GDM1 (cell line): Measurements from ENCODE around the gene TBC1D16.
"Not testable (repeated sequence)": the region's sequence is repeated elsewhere in the genome, so short reads cannot be mapped to it uniquely, and the experiment has no call there.

Source experiments
- DNase-seq: peaks from one replicate; lab custom pipeline; 2025; lab: John Stamatoyannopoulos, UW

Gene TBC1D16

DNA sequence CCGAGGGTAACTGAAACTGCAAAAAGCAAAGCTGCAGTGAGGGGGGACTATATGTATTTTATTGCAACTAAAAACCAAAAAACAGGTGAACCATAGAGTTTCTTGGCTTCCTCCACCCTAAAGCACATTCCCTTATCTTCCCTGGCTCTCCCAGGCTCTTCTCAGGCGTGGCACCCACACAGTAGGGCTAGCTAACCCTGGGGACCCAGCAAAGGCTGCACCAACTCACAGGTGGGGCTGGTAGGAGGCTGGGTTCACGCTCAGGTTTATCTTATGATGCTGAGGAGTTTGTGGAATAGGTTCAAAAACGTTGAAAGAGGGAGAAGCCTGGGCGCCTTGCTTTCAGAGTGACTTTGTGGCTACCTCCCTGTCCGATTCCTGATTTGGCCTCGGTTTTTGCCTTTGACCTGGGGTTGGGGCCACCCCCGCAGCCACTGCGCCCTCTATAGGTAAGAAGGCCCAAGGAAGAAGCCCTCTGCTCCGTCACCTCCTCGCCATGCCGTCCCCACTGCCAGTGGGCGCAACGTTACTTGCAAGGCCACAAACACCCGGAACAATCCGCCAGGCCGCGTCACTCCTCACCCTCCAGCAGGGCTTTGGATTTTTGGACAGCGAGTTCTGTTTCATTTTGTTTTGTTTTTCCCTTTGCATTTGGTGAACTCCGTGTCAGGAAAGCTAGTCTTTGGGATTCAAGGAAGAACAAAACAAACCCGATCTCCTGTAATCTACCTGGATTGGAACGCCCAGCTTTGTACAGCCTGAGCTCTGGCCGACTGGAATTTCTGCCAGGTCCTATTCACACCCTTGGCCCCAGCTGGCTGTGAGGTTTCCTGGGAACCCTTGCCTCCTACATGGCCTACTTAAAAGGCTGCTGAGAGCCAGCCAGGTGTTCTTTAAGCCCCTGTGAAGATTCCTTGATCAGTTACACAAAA lies 60.8 kb downstream of the TBC1D16 start:
- DNase-seq, result no peak

DNA sequence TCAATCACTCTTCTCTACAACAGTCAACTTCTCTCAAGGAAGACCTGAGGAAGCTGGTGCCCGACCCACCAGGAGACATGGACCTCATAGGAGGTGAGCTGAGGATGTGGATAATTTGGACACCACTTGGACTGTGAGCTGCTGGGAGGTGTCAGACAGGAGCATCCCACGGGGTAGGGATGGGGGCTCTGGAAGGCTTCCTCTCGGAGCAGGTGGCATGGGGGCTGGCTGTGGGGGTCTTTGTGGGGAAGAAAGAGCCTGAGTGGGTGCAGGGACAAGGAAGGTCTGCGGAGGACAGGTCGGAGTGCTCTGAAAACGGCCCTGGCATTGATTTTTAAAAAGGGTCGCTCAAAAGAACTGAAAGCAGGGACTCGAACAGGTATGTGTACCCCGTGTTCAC lies 64.0 kb downstream of the TBC1D16 start:
- DNase-seq, result no peak

DNA sequence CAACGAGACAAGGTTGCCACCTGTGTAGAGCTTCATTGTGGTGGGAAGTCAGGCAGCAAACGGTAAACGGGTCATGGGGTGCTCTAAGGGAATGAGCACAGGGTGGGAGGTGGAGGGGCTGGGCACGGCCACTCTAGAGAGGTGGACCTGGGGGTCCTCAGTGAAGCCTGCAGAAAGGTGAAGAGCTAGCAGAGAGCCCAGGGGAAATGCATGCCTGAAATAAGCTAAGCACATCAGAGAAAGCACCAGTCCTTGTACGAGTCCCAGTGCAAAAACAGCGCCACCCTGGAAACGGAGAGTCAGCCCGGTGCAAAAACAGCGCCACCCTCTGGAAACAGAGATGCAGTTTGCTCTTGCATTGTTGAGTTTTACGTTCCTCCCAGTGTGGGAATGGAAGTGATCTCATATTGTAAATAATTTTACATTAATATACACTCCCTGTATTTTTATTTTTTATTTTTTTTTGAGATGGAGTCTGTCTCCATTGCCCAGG lies 65.0 kb downstream of the TBC1D16 start:
- peak; percentile 61 for DNase-seq

DNA sequence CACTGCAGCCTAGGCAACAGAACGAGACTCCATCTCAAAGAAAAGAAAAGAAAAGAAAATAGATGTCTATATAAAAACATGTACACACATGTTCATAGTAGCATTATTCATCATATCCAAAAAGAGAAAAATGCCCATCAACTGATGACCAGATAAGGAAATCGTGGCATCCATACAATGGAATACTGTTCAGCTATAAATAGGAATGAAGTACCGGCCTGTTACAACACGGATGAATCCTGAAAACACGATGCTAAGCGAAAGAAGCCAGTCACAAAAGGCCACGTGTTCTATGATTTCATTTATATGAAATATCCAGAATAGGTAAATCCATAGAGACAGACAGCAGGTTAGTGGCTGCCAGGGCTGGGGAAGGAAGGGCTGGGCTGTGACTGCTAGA lies 65.8 kb downstream of the TBC1D16 start:
- DNase-seq, result no peak

DNA sequence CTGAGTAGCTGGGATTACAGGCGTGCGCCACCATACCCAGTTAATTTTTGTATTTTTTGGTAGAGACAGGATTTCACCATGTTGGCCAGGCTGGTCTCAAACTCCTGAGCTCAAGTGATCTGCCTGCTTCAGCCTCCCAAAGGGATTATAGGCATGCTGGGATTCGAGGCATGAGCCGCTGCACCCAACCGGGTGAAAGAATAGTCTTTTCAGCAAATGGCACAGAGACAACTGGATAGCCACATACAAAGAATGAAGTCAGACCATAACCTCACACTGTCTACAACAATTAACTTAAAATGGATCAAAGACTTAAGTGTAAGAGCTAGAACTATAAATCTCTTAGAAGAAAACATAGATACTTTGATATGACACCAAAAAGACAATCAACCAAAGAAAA lies 67.6 kb downstream of the TBC1D16 start:
- no peak for DNase-seq

DNA sequence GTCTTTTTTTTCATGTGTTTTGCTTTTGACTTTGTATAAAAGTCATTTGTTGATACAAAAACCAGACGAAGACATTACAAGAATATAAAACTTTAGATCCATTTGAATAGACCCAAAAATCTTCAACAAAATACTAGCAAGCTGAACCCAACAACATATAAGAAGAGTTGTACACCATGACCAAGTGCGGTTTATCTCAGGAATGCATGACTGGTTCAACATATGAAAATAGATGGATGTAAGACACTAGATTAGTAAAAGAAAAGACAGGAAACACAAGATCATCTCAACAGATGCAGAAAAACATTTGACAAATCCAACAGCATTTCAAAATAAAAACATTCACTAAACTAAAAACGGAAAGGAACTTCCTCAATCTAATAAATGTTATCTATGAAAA lies 69.0 kb downstream of the TBC1D16 start:
- DNase-seq, result no peak

DNA sequence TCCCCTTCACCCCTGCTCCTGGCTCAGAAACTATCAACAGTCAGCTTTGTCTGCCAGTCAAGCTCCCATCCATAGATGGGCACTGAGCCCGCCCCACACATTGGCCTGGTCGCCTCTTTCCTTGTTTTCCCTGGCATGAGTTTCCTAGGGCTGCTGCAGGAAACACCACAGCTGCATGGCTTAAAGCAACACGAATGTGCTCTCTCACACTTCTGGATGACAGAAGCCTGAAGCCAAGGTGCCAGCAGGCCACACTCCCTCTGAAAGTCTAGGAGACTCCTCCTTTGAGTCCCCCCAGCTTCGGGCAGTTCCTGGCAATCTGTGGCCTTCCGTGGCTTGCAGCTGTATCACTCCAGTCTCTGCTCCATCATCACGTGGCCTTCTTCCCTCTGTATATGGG lies 69.9 kb downstream of the TBC1D16 start:
- DNase-seq, result no peak

DNA sequence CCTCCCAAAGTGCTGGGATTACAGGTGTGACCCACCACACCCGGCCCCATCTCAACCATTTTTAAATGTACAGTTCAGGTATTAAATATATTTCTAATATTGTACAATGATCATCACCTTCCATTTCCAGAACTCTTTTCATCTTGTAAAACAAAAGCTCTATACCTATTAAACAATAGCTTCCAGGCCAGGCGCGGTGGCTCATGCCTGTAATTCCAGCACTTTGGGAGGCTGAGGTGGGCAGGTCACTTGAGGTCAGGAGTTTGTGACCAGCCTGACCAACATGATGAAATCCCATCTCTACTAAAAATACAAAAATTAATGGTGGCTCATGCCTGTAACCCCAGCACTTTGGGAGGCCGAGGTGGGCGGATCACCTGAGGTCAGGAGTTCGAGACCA lies 73.2 kb downstream of the TBC1D16 start:
- DNase-seq, result not testable (repeated sequence)

DNA sequence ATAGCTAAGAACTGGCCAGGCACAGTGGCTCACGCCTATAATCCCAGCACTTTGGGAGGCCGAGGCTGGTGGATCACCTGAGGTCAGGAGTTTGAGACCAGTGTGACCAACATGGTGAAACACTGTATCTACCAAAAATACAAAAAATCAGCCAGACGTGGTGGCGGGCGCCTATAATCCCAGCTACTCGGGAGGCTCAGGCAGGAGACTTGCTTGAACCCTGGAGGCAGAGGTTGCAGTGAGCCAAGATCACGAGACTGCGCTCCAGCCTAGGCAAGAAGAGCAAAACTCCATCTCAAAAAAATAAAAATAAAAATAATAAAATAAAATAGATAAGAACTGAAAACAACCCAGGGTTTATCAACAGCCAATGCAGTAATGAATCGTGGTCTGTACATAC lies 74.1 kb downstream of the TBC1D16 start:
- not testable (repeated sequence) for DNase-seq

DNA sequence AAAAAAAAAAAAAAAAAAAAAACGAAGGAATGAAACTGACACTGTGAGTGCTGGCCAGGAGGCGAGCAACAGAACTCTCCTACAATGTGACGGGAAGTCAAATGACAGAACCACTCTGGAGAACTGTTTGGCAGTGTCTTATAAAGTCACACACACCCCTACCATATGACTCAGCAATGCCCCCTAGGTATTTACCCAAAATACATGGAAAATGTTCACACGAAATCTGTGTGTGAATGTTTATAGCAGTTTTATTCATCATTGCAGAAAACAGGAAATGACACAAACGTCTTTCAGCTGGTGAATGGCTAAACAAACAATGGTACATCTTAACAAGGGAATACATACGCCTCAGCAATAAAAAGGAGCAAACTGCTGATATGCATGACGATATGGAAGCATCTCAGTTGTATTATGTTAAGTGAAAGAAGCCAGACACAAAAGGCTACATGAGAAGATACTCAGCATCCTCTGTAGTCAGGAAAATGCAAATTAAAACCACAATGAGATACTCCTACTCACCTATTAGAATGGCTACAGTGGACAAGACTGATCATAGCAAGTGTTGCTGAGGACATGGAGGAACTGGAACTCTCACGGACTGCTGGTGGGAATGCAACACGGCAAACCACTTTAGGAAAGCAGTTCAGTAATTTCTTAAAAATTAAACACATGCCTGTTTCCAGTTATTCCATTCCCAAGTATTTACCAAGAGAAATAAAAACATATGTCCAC lies 74.7 kb downstream of the TBC1D16 start:
- DNase-seq, result no peak

DNA sequence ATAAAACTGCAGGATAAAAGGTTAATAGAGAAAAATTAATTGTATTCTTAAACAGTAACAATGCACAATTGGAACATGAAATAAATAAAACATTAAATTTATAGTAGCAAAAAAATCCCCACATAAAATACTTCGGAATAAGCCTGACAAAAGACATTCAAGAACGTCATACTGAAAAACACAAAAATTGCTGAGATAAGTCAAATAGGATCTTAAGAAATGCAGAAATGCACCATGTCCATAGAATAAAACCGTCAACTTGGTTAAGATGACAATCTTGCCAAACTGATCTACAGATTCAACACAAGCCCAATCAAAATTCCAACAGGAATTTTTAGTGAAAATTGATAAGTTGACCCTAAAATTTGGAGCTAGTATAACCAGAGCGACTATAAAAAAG lies 76.6 kb downstream of the TBC1D16 start:
- no peak for DNase-seq

DNA sequence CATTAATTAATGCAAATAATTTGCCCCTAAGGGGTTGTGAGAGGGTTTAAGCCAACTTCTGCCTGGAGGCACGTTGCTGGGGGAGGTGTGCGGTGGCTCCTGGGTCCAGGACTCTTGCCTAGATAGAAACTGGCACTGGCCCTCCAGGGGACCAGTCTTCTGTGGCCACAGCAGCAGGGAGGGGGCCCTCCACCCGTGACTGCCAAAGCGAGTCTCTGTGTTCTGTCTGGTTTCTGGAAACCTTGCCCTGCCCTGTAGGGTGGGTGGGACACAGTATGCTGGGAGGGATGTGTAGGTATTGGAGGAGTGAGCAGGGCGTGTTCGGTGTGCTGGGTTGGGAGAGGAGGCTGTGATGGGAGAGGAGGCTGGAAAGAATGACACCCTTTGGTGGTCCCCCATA lies 78.8 kb downstream of the TBC1D16 start:
- no peak for DNase-seq

DNA sequence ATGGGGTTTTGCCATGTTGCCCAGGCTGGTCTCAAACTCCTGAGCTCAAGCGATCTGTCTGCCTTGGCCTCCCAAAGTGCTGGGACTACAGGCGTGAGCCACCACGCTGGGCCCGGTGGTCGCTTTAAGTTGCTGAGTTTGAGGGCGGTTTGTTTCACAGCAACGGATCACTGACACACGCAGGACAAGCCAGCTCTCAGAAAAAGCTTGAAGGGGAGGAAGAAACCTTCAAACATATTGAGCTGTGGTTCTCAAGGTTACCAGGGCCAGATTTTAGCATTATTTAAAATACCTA lies 79.3 kb downstream of the TBC1D16 start:
- DNase-seq, result not testable (repeated sequence)

DNA sequence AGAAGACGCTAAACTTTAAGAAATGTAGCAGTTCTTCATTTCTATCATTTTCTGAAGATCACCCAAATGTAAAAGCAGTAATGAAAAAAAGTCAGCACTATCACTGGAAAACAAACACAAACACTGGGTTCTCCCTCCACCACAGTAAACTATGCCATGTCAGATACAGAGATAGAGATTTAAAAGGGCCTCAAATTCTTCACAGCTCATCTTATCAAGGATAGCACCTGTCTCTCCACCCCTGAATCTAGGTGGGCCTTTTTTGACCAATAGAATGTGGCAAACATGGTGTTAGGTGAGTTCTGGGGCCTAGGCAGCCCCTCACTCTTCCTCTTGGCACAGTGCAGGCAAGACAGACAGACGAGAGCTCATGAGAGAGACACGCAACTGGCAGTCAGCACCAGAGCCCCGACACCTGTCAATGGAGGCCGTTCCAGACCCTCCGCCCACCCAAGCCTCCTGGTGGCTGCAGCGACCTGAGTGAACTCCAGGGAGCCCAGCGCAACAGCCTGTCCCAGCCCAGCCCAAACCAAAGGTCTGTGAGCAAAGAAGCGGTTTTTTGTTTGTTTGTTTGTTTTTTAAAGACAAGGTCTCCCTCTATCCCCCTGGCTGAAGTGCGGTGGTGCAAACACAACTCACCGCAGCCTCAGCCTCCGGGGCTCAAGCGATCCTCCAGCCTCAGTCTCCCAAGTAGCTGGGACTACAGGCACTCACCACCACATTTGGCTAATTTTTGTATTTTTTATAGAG lies 79.8 kb downstream of the TBC1D16 start:
- DNase-seq, result no peak

DNA sequence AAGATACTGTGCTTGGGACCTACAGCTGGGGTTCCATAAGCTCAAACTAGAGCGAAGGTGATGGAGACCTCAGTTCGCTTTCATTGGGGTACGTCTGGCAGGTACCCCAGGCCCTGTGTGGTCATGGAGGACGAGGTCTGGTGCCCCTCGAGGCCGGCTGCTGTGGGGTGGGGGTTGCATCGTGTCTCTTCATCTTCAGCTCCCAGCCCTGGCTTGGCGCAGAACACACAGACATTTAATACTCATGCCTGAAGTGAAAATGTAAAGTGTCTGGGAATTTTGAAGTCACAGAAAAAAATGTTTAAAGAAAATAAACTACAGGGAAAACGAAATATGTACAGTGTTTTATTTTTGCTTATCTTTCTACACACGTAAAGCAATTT lies 80.5 kb downstream of the TBC1D16 start:
- DNase-seq, result no peak

DNA sequence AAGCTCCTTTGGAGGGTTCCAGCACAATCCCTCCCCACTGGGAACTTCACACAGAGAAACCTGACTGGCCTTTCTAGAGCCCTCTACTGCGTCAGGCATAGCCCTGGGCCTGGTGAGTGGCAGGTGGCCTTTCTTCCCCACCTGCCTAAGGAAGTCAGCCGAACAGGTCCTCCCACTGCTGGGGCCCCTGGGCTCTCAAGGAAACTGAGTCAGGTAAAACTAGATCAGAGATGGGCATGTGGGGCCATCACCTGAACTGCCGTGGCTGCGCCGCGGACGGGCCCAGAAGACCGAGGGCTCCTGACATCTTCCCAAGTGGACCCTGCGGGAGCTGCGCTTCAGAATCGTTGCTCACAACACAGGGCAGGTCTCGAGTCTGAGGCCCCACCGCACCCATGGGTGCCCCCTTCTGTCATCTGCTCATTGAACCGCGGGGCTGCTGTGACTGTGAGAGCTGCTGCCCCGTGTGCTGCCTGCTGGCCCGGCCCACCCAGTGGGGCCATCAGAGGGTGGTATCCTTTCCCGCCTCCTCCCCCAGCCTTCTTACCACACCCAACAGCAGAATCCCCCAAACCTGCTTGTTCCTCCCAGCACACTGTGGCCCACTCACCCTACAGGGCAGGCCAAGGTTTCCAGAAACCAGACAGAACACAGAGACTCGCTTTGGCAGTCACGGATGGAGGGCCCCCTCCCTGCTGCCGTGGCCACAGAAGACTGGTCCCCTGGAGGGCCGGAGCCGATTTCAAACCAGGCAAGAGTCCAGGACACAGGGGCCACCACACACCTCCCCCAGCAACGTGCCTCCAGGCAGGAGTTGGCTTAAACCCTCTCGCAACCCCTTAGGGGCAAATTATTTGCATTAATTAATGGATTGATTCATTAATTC lies 81.1 kb downstream of the TBC1D16 start:
- DNase-seq, result no peak

DNA sequence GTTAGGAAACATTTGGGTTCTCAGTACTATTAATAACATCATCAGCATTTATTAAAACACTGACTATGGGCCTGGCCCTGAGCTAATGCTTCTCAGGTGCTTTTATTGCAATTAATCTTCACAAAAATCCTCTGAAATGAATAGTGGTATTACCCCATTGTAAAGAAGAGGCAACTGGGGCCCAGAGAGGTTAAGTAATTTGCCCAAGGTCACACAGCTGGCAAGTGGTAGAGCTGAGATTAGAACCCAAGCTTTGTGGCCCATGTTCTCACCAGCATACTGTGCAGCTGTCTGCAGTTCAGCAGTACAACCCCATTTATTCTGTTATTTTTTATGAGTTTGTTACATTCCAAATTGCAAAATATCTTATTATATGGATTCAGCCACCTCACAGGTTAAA lies 82.3 kb downstream of the TBC1D16 start:
- DNase-seq, result no peak

DNA sequence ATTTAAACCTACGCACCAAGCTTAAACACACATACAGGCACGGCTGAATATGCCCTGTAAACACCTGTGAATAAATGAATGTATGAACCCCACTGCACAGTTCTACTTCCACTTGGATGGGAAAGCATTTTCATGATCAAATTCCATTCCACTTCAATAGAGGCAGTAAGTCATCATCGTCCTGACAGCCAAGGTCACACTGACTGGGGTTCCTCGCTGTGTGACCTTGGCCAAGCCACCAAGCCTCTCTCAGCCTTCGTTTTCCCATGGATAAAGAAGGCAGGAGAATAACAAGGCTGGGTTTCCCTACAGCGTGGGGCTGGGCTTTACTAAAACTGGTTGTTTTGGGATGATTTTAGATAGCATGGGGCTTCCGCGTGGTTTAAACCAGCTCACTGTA lies 82.8 kb downstream of the TBC1D16 start:
- no peak for DNase-seq

DNA sequence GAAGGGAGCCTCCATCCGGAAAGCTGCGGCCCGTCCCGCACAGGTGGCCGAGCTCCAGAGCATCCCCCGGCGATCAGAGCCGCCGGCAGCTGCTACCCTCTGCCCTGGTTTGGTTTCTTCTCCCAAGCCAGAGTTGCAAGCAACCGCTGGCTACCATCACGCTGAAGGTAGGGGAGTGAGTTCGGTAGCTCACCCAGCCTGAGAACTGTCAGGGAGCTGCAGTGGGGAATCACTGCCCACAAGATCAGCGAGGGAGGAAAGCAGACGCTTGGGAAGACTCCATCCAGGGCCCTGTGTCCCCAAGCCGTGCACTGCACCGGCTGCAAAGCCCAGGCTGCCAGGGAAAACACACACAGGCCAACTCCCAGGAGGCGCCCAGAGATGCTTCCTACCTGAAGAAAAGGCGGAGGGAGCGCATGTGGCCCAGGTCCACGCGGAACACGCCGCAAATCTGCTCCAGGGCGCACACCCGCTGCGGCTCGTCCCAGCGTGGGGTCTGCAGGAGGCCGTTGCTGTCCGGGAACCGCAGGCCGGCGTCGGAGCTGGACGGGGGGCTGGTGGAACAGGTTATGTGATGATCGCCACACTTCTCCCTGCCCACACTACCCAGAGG lies 83.3 kb downstream of the TBC1D16 start:
- no peak for DNase-seq

DNA sequence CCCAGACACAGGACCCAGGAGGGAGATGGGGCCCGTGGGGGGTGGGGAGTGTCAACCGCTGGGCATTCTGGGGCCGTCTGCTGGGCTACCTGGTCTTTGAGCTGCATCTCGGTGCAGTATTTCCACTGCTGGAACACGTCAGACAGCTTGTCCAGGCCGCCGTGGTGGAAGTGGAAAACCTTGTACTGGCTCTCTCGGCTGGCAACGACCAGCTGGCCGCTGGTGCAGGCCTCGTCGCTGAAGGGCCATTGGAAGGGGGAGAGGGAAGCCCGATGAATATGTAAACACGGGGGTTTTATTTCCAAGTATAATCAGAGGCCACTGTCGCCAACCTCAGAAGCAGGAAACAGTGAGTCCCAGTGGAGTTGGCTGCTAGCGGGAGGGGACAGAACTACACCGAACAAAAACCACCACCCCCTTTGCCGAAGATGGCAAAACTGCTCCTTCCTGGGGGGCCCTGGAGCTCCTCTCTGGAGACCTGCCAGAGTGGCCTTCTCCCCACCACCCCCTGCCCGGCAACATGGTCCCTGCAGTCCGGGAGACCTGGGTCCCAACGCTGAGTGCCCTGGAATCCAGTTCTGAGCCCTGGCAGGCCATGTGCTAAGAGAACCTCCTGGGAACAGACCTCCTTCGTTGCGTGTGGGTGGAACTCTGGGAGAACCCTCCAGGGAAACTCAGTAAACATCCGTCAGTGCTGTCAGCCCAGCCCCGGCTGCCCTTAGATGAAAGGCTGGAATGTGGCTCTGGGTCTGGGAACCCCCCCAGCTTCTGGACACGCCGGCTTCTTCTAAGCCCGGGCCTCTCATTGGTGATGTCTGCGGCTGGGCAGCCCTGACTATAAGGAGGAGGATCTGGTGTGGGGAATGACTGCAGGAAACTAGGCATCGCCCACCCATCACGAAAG lies 84.1 kb downstream of the TBC1D16 start:
- DNase-seq, result no peak
